GM19238 (cell line): ENCODE results near the gene HOXA9.

Experiments
- DNase-seq: peaks from one replicate; pipeline ENCODE4 v3.0.0; 2011; ENCODE audit warnings: low spot score; ENCODE audit not compliant: insufficient read length

The HOXA9 gene

GRCh38 chr7:27165996-27166530 lies 726 bp upstream of the HOXA9 start:
- no peak for DNase-seq

GRCh38 chr7:27164367-27165088 lies 809 bp downstream of the HOXA9 start:
- no peak for DNase-seq

- no peak for DNase-seq
Observed at GRCh38 chr7:27164045-27164366, 1.3 kb downstream of the HOXA9 start.

- no peak for DNase-seq
Observed at GRCh38 chr7:27163288-27164044, 1.9 kb downstream of the HOXA9 start.

GRCh38 chr7:27162561-27163287 lies 2.6 kb downstream of the HOXA9 start:
- DNase-seq: no peak

- DNase-seq: no peak
Observed at GRCh38 chr7:27161721-27162560, 3.4 kb downstream of the HOXA9 start.

- DNase-seq: no peak
Observed at GRCh38 chr7:27161214-27161720, 4.1 kb downstream of the HOXA9 start.

GRCh38 chr7:27160546-27161213 lies 4.7 kb downstream of the HOXA9 start:
- DNase-seq: peak; percentile 88

GRCh38 chr7:27160145-27160545 lies 5.2 kb downstream of the HOXA9 start:
- no peak for DNase-seq

- DNase-seq: no peak
Observed at GRCh38 chr7:27159266-27160144, 5.8 kb downstream of the HOXA9 start.

GRCh38 chr7:27158436-27159265 lies 6.7 kb downstream of the HOXA9 start:
- DNase-seq: no peak

- no peak for DNase-seq
Observed at GRCh38 chr7:27157702-27158431, 7.5 kb downstream of the HOXA9 start.

- no peak for DNase-seq
Observed at GRCh38 chr7:27156916-27157701, 8.2 kb downstream of the HOXA9 start.

- no peak for DNase-seq
Observed at GRCh38 chr7:27156508-27156898, 8.8 kb downstream of the HOXA9 start, which contains the start of gene HOXA7. Gene HOXA7, minus strand, starts transcription at chr7:27156675. Its CDS starts 130 bp downstream, at chr7:27156545.

GRCh38 chr7:27155816-27156507 lies 9.4 kb downstream of the HOXA9 start:
- DNase-seq: no peak
